ENCODE data around the gene SRD5A1. TPM values are rescaled to one million over a fixed set of nuclear protein-coding genes. Genes with fewer than 3 reads are reported as not detected.

SRD5A1 gene
- total and polyA plus RNA-seq, 12 donors: 1.6 to 15.0 (median 6.7) TPM

GRCh38 chr5:6718718-6719117 lies 85.5 kb downstream of the SRD5A1 start:
- 58 to 72% (median 61%) methylated on average over 5 of the region's 5 CpGs for WGBS, 4 donors
- Histone ChIP-seq H3K4me1 (replicated peaks in 1 of 2) (peaks cover 44 to 88% of the 10 kb centered on the region in 2 donors), H3K4me3 (no peak overlapping the region)

GRCh38 chr5:6719417-6719816 lies 86.2 kb downstream of the SRD5A1 start:
- H3K27me3 ChIP-seq: no peaks in the 10 kb centered on the region
- no peak overlapping the region for H3K4me3 ChIP-seq
- TF ChIP-seq, protein P1, sequence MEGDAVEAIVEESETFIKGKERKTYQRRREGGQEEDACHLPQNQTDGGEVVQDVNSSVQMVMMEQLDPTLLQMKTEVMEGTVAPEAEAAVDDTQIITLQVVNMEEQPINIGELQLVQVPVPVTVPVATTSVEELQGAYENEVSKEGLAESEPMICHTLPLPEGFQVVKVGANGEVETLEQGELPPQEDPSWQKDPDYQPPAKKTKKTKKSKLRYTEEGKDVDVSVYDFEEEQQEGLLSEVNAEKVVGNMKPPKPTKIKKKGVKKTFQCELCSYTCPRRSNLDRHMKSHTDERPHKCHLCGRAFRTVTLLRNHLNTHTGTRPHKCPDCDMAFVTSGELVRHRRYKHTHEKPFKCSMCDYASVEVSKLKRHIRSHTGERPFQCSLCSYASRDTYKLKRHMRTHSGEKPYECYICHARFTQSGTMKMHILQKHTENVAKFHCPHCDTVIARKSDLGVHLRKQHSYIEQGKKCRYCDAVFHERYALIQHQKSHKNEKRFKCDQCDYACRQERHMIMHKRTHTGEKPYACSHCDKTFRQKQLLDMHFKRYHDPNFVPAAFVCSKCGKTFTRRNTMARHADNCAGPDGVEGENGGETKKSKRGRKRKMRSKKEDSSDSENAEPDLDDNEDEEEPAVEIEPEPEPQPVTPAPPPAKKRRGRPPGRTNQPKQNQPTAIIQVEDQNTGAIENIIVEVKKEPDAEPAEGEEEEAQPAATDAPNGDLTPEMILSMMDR (IDR thresholded peaks at IDR 0.05): no peak
- no peak for TF ChIP-seq POLR2A (IDR thresholded peaks at IDR 0.05)
- H3K9me3 ChIP-seq (replicated peaks in 1 of 3): no peaks in the 10 kb centered on the region
- no peak overlapping the region for H3K27ac ChIP-seq
- intact Hi-C loops (cut with DNase I): loop anchor here in 1 of 2 donors (10.0 kb wide), 1 partner anchor 85 kb away; the partner anchor contains the start of genes NSUN2 and SRD5A1
- DNase-seq: peak in 1 of 7 donors; percentile 44
- peaks cover 44 to 95% of the 10 kb centered on the region in 2 donors for H3K4me1 ChIP-seq (replicated peaks in 1 of 2)
- WGBS, 4 donors: 89 to 96% (median 94%) methylated on average over 3 to 5 of the region's 5 CpGs
- H3K36me3 ChIP-seq (replicated peaks in 1 of 2): no peaks in the 10 kb centered on the region

More at GRCh38 chr5:6718718-6719117, 85.5 kb downstream of the SRD5A1 start:
- Histone ChIP-seq H3K27ac (no peak overlapping the region), H3K36me3 (replicated peaks in 1 of 2) (no peaks in the 10 kb centered on the region), H3K27me3 (no peaks in the 10 kb centered on the region), H3K9me3 (replicated peaks in 1 of 3) (no peaks in the 10 kb centered on the region)
- no peak for DNase-seq
- no peak for TF ChIP-seq POLR2A (IDR thresholded peaks at IDR 0.05)
- TF ChIP-seq, protein P1 (IDR thresholded peaks at IDR 0.05): no peak
- intact Hi-C loops (cut with DNase I): loop anchor here in 1 of 2 donors (10.0 kb wide), 1 partner anchor 84 kb away; the partner anchor contains the start of genes NSUN2 and SRD5A1

GRCh38 chr5:6719896-6720560 lies 86.8 kb downstream of the SRD5A1 start:
- peaks cover 40 to 93% of the 10 kb centered on the region in 2 donors for H3K4me1 ChIP-seq (replicated peaks in 1 of 2)
- DNase-seq: peak in 1 of 7 donors; percentile 17
- no peaks in the 10 kb centered on the region for H3K9me3 ChIP-seq (replicated peaks in 1 of 3)
- no peak overlapping the region for H3K4me3 ChIP-seq
- H3K27me3 ChIP-seq: no peaks in the 10 kb centered on the region
- intact Hi-C loops (cut with DNase I): loop anchor here in 1 of 2 donors (10.0 kb wide), 1 partner anchor 85 kb away; the partner anchor contains the start of genes NSUN2 and SRD5A1
- WGBS, 4 donors: 77 to 96% (median 80%) methylated on average over 3 to 5 of the region's 5 CpGs
- H3K36me3 ChIP-seq (replicated peaks in 1 of 2): no peaks in the 10 kb centered on the region
- H3K27ac ChIP-seq: no peak overlapping the region
- TF ChIP-seq, protein P1 (IDR thresholded peaks at IDR 0.05): no peak
- TF ChIP-seq POLR2A (IDR thresholded peaks at IDR 0.05): no peak

DNA sequence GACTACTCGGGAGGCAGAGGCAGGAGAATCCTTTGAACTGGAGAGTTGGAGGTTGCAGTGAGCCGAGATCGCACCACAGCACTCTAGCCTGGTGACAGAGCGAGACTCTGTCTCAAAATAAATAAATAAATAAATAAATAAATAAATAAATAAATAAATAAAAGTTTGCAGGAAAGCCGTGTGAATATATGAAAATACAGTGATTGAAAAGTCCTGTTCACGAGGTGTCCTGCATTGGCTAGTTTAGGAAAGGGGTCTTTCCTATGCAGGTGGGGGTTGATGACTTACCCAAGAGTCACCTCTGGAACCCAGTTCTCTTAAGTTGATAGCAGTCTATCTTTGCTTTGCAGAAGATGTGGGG lies 87.3 kb downstream of the SRD5A1 start:
- no peak overlapping the region for H3K27ac ChIP-seq
- no peak for DNase-seq
- H3K4me1 ChIP-seq (replicated peaks in 1 of 2): peaks cover 35 to 87% of the 10 kb centered on the region in 2 donors
- WGBS, 4 donors: 91 to 92% (median 91%) methylated on average over 6 of the region's 6 CpGs
- no peak overlapping the region for H3K4me3 ChIP-seq
- no peaks in the 10 kb centered on the region for H3K27me3 ChIP-seq
- intact Hi-C loops (cut with DNase I): no loop called here
- no peak for TF ChIP-seq POLR2A (IDR thresholded peaks at IDR 0.05)
- TF ChIP-seq, protein P1 (IDR thresholded peaks at IDR 0.05): no peak
- H3K36me3 ChIP-seq (replicated peaks in 1 of 2): no peaks in the 10 kb centered on the region
- H3K9me3 ChIP-seq (replicated peaks in 1 of 3): no peaks in the 10 kb centered on the region

All from adrenal gland (tissue), 12 donors.